Kidney epithelial cell (primary cell): ENCODE measurements around the gene LDB1. TPM values are rescaled to one million over a fixed set of nuclear protein-coding genes. Genes with fewer than 3 reads are reported as not detected.

Experiments
- DNase-seq: peaks from one replicate; pipeline ENCODE4 v3.0.0-alpha.2; 2010; ENCODE audit warnings: low read depth
- H3K27me3 ChIP-seq: 2 replicates; pipeline ENCODE4 v1.6.0; 2011; ENCODE audit warnings: low read length; ENCODE audit not compliant: control insufficient read depth, insufficient read depth
- H3K36me3 ChIP-seq: 2 replicates; pipeline ENCODE4 v1.5.1; 2011; ENCODE audit warnings: low read length; ENCODE audit not compliant: control insufficient read depth, insufficient read depth
- H3K4me3 ChIP-seq: 2 replicates; pipeline ENCODE4 v1.5.1; 2011; ENCODE audit warnings: low read depth, mild to moderate bottlenecking, control low read depth, low read length
- CTCF ChIP-seq: IDR thresholded peaks from 2 replicates; pipeline ENCODE4 v1.5.1; 2011; ENCODE audit warnings: mild to moderate bottlenecking, moderate library complexity, low read length, control low read depth, inconsistent platforms; ENCODE audit not compliant: insufficient read depth, poor library complexity, severe bottlenecking
- total RNA-seq: library from RNA; depleted of rRNA; stranded (reverse); fragments of >200 nt; gene quantifications from 2 replicates; pipeline ENCODE4 v1.2.3, GENCODE V29; 2015

LDB1 gene
- total RNA-seq, 1 donor from 2014 or later, result 46.8 TPM

GRCh38 chr10:102157224-102157623, 37.1 kb upstream of the LDB1 start:
- Histone ChIP-seq H3K4me3 (no peak overlapping the region), H3K36me3 (peaks cover 8% of the 10 kb centered on the region), H3K27me3 (no peaks in the 10 kb centered on the region)
- no peak for TF ChIP-seq CTCF
- DNase-seq, result no peak

- H3K4me3 ChIP-seq, result no peak overlapping the region
- no peak for TF ChIP-seq CTCF
- DNase-seq, result no peak
- peaks cover 7% of the 10 kb centered on the region for H3K36me3 ChIP-seq
- no peaks in the 10 kb centered on the region for H3K27me3 ChIP-seq
These were observed 34.4 kb upstream of the LDB1 start for GRCh38 chr10:102154466-102155116.

GRCh38 chr10:102153093-102153620, 33.0 kb upstream of the LDB1 start:
- no peak for DNase-seq
- H3K27me3 ChIP-seq, result no peaks in the 10 kb centered on the region
- TF ChIP-seq CTCF, result no peak
- H3K4me3 ChIP-seq, result peak overlapping the region; percentile 100
- peaks cover 6% of the 10 kb centered on the region for H3K36me3 ChIP-seq

- peak overlapping the region; percentile 100 for H3K4me3 ChIP-seq
- TF ChIP-seq CTCF, result no peak
- DNase-seq, result no peak
- peaks cover 4% of the 10 kb centered on the region for H3K36me3 ChIP-seq
- no peaks in the 10 kb centered on the region for H3K27me3 ChIP-seq
These were observed 32.4 kb upstream of the LDB1 start for GRCh38 chr10:102152545-102152890.

GRCh38 chr10:102151774-102152544, 31.8 kb upstream of the LDB1 start, which contains the start of gene NOLC1:
Gene NOLC1, plus strand, starts transcription at chr10:102152389. Its CDS starts 22 bp downstream, at chr10:102152411.
- Histone ChIP-seq H3K27me3 (no peaks in the 10 kb centered on the region), H3K4me3 (peak within 1 kb of the TSS; percentile 100), H3K36me3 (peaks cover 4% of the 10 kb centered on the region)
- peak; percentile 90 for DNase-seq
- no peak for TF ChIP-seq CTCF
